Loucy (cell line): ENCODE results near the gene HEATR5A.
"Not testable (repeated sequence)": the region's sequence is repeated elsewhere in the genome, so short reads cannot be mapped to it uniquely, and the experiment has no call there.

Experiments
- H2AFZ ChIP-seq: fragments of 200-600 bp; sonication (generic); 2 replicates; pipeline ENCODE4 v1.6.0; 2016; ENCODE audit warnings: antibody characterized with exemption, mild to moderate bottlenecking, low read length, moderate library complexity
- H3F3A ChIP-seq: fragments of 200-600 bp; 2 replicates; pipeline ENCODE4 v1.6.0; 2016; ENCODE audit warnings: antibody characterized with exemption, low read depth, mild to moderate bottlenecking
- H3K27me3 ChIP-seq: fragments of 200-600 bp; sonication (generic); 2 replicates; pipeline ENCODE4 v1.6.1; 2014; ENCODE audit warnings: low read length, mild to moderate bottlenecking; ENCODE audit not compliant: insufficient read depth, poor library complexity, severe bottlenecking
- H3K36me3 ChIP-seq: fragments of 200-600 bp; sonication (generic); 2 replicates; pipeline ENCODE4 v1.6.1; 2016; ENCODE audit warnings: low read length; ENCODE audit not compliant: insufficient read depth
- H3K4me1 ChIP-seq: fragments of 200-600 bp; sonication (generic); 2 replicates; pipeline ENCODE4 v1.5.1; 2014; ENCODE audit warnings: low read length, mild to moderate bottlenecking; ENCODE audit not compliant: insufficient read depth, poor library complexity, severe bottlenecking
- H3K4me2 ChIP-seq: fragments of 200-600 bp; sonication (generic); 2 replicates; pipeline ENCODE4 v1.6.0; 2014; ENCODE audit warnings: antibody characterized with exemption, low read length, low read depth, mild to moderate bottlenecking; ENCODE audit not compliant: poor library complexity, severe bottlenecking
- H3K4me3 ChIP-seq: fragments of 200-600 bp; sonication (generic); 2 replicates; pipeline ENCODE4 v1.5.1; 2014; ENCODE audit warnings: low read length, mild to moderate bottlenecking, mixed read lengths; ENCODE audit not compliant: poor library complexity, severe bottlenecking
- H3K79me2 ChIP-seq: fragments of 200-600 bp; sonication (generic); 2 replicates; pipeline ENCODE4 v1.6.1; 2014; ENCODE audit warnings: low read length; ENCODE audit not compliant: insufficient read depth
- H3K9ac ChIP-seq: fragments of 200-600 bp; sonication (generic); 2 replicates; pipeline ENCODE4 v1.6.0; 2014; ENCODE audit warnings: mild to moderate bottlenecking, low read depth, low read length, moderate library complexity; ENCODE audit not compliant: poor library complexity, severe bottlenecking
- H3K9me2 ChIP-seq: fragments of 200-600 bp; sonication (generic); replicated peaks from 2 replicates; pipeline ENCODE4 v1.6.1; 2016; ENCODE audit warnings: low read depth, low read length, mixed read lengths
- H3K9me3 ChIP-seq: fragments of 200-600 bp; sonication (generic); 2 replicates; pipeline ENCODE4 v1.6.1; 2014; ENCODE audit warnings: mild to moderate bottlenecking, antibody characterized with exemption, low read length, low read depth; ENCODE audit not compliant: insufficient read depth
- H4K20me1 ChIP-seq: fragments of 200-600 bp; sonication (generic); 2 replicates; pipeline ENCODE4 v1.6.0; 2014; ENCODE audit warnings: antibody characterized with exemption, low read length, mild to moderate bottlenecking; ENCODE audit not compliant: insufficient read depth, poor library complexity, severe bottlenecking
- CTCF ChIP-seq: fragments of 200-600 bp; sonication (generic); conservative IDR thresholded peaks from 2 replicates; pipeline ENCODE4 v1.5.1; 2014; ENCODE audit warnings: mild to moderate bottlenecking, antibody characterized with exemption, low read length
- EZH2phosphoT487 ChIP-seq: fragments of 200-600 bp; IDR thresholded peaks from 2 replicates; pipeline ENCODE4 v1.6.1; 2018; ENCODE audit warnings: antibody characterized with exemption, mild to moderate bottlenecking, moderate library complexity, borderline replicate concordance

The HEATR5A gene

GRCh38 chr14:31257244-31257553 is 163.2 kb downstream of the HEATR5A start:
- no peaks in the 10 kb centered on the region for H3K9me3 ChIP-seq
- H3K4me3 ChIP-seq, result no peak overlapping the region
- no peak for TF ChIP-seq EZH2phosphoT487
- TF ChIP-seq CTCF, result no peak
- no peaks in the 10 kb centered on the region for H3F3A ChIP-seq
- no peaks in the 10 kb centered on the region for H3K36me3 ChIP-seq
- no peak overlapping the region for H3K4me2 ChIP-seq
- H4K20me1 ChIP-seq, result no peaks in the 10 kb centered on the region
- H2AFZ ChIP-seq, result no peak overlapping the region
- H3K79me2 ChIP-seq, result no peaks in the 10 kb centered on the region
- no peaks in the 10 kb centered on the region for H3K27me3 ChIP-seq
- no peaks in the 10 kb centered on the region for H3K9me2 ChIP-seq
- no peak overlapping the region for H3K9ac ChIP-seq
- no peaks in the 10 kb centered on the region for H3K4me1 ChIP-seq

GRCh38 chr14:31256534-31257243 is 163.7 kb downstream of the HEATR5A start:
- no peak overlapping the region for H2AFZ ChIP-seq

GRCh38 chr14:31255918-31256317 is 164.4 kb downstream of the HEATR5A start:
- H3K4me2 ChIP-seq, H3K9me3 ChIP-seq, H3K9ac ChIP-seq, H4K20me1 ChIP-seq, H3K4me3 ChIP-seq, H3K4me1 ChIP-seq, H2AFZ ChIP-seq, H3F3A ChIP-seq, H3K79me2 ChIP-seq, H3K27me3 ChIP-seq, H3K9me2 ChIP-seq, H3K36me3 ChIP-seq: not testable (repeated sequence)

More at GRCh38 chr14:31256534-31257243, 163.7 kb downstream of the HEATR5A start:
- Histone ChIP-seq H4K20me1 (no peaks in the 10 kb centered on the region), H3K9me3 (no peaks in the 10 kb centered on the region), H3K9ac (no peak overlapping the region), H3K36me3 (no peaks in the 10 kb centered on the region), H3K79me2 (no peaks in the 10 kb centered on the region), H3K4me2 (no peak overlapping the region), H3K27me3 (no peaks in the 10 kb centered on the region), H3K9me2 (no peaks in the 10 kb centered on the region), H3F3A (no peaks in the 10 kb centered on the region), H3K4me1 (no peaks in the 10 kb centered on the region), H3K4me3 (no peak overlapping the region)
- TF ChIP-seq EZH2phosphoT487, result no peak
- no peak for TF ChIP-seq CTCF

GRCh38 chr14:31255286-31255685 is 165.1 kb downstream of the HEATR5A start:
- Histone ChIP-seq H2AFZ (no peak overlapping the region), H3K9me2 (no peaks in the 10 kb centered on the region), H3K27me3 (no peaks in the 10 kb centered on the region), H3K9ac (no peak overlapping the region), H3K9me3 (no peaks in the 10 kb centered on the region), H4K20me1 (no peaks in the 10 kb centered on the region), H3K4me1 (no peaks in the 10 kb centered on the region), H3F3A (no peaks in the 10 kb centered on the region), H3K4me3 (no peak overlapping the region), H3K36me3 (no peaks in the 10 kb centered on the region), H3K79me2 (no peaks in the 10 kb centered on the region), H3K4me2 (no peak overlapping the region)
- TF ChIP-seq EZH2phosphoT487 (no peak), CTCF (no peak)
